Psoas muscle (tissue), 8 donors: ENCODE results near the gene RBP3. TPM values are rescaled to one million over a fixed set of nuclear protein-coding genes. Genes with fewer than 3 reads are reported as not detected.

Source experiments
- ATAC-seq, 4 donors: fragments of 200-7000 bp; cut with Tn5 transposase; one replicate each; pipeline ENCODE4 v1.9.1; 2020; ENCODE audit warnings: moderate library complexity in 3 of 4, mild to moderate bottlenecking in 2 of 4
- DNase-seq, 2 donors: peaks; one replicate each; pipeline ENCODE4 v3.0.0-alpha.2; 2020
- H3K27ac ChIP-seq: fragments of 200-600 bp; one replicate; pipeline ENCODE4 v1.8.0; 2022
- H3K27me3 ChIP-seq, 3 donors: fragments of 200-600 bp in 1 of 3; one replicate each; pipeline versions ENCODE4 v1.6.1 to v1.8.0; 2013 to 2022; ENCODE audit warnings: low read length in 2 of 3, mild to moderate bottlenecking in 2 of 3, moderate library complexity in 1 of 3; ENCODE audit not compliant: insufficient read depth in 3 of 3
- H3K36me3 ChIP-seq, 2 donors: fragments of 200-600 bp in 1 of 2; one replicate each; pipeline versions ENCODE4 v1.6.1 to v1.8.0; 2013 to 2022; ENCODE audit warnings: low read depth in 1 of 2, mild to moderate bottlenecking in 1 of 2, moderate library complexity in 1 of 2; ENCODE audit not compliant: insufficient read depth in 1 of 2
- H3K4me1 ChIP-seq: fragments of 200-600 bp; one replicate; pipeline ENCODE4 v1.8.0; 2022
- H3K4me3 ChIP-seq: fragments of 200-600 bp; one replicate; pipeline ENCODE4 v1.8.0; 2022; ENCODE audit warnings: mild to moderate bottlenecking
- H3K9me3 ChIP-seq: fragments of 200-600 bp; one replicate; pipeline ENCODE4 v1.8.0; 2022
- CTCF ChIP-seq: fragments of 200-600 bp; IDR thresholded peaks from one replicate; pipeline ENCODE4 v1.8.0; 2022; ENCODE audit warnings: antibody characterized with exemption
- WGBS, 3 donors: extraction: QIAGEN DNeasy Blood & Tissue Kit; methylation state at CpG; one replicate each; pipeline versions ENCODE4 v1.1.6 to v1.1.7; 2013; 5-methylcytosine and 5-hydroxymethylcytosine counted together
- intact Hi-C, 2 donors: fragments of 100-400 bp; cut with DNase I; formaldehyde crosslinking; loops; one replicate each; pipeline versions ENCODE4 v1.11.0 to v1.14.2; 2022
- polyA plus RNA-seq, 3 donors: library from polyadenylated mRNA; stranded (reverse); fragments of 200-250 nt; gene quantifications; one replicate each; pipeline ENCODE4 v1.2.3, GENCODE V29; 2013
- total RNA-seq, 4 donors: library from RNA; stranded (reverse); fragmentation: NEBNext Ultra II Directional in 2 of 4; extraction: Animal tissue kit (Norgen Biotek cat#: 25700) in 2 of 4; gene quantifications; one replicate each; pipeline versions ENCODE4 v1.2.1 to v1.2.4, GENCODE V29; 2021 to 2023
- donor health status: healthy with polysubstance abuse.
- donor health status: DM: no; HTN: no; CAD: no; lungs with moderate emphysema.
- donor health status: Bipolar disorder and iron deficiency.
- donor health status: healthy.
- donor health status: DM: yes; HTN: yes; CAD: no.
- donor health status: DM: no; HTN: no; CAD: no.
- donor health status: DM: no; HTN: no; CAD: no.
- donor health status: DM: yes; HTN: yes; CAD: no.

RBP3 gene
- total and polyA plus RNA-seq, 7 donors: not detected

GRCh38 chr10:47306387-47307210 lies 41.6 kb upstream of the RBP3 start:
- DNase-seq (no peak), ATAC-seq (no peak)
- H3K27me3 ChIP-seq: peaks cover 0 to 13% (median 0%) of the 10 kb centered on the region in 3 donors
- H3K4me1 ChIP-seq: no peaks in the 10 kb centered on the region
- H3K9me3 ChIP-seq: no peaks in the 10 kb centered on the region
- 68 to 73% (median 73%) methylated on average over 10 of the region's 10 CpGs for WGBS, 3 donors
- H3K27ac ChIP-seq: no peak overlapping the region
- no peak for TF ChIP-seq CTCF
- intact Hi-C loops: no loop called here
- no peak overlapping the region for H3K4me3 ChIP-seq
- H3K36me3 ChIP-seq: no peaks in the 10 kb centered on the region

- Histone ChIP-seq H3K27me3 (peaks cover 0 to 5% (median 0%) of the 10 kb centered on the region in 3 donors), H3K9me3 (no peaks in the 10 kb centered on the region), H3K4me3 (no peak overlapping the region), H3K4me1 (no peaks in the 10 kb centered on the region), H3K36me3 (no peaks in the 10 kb centered on the region), H3K27ac (no peak overlapping the region)
- DNase-seq: no peak
- no peak for ATAC-seq
- WGBS, 3 donors: 83 to 87% (median 86%) methylated on average over 3 of the region's 3 CpGs
- no peak for TF ChIP-seq CTCF
- intact Hi-C loops: no loop called here
Observed at GRCh38 chr10:47307381-47307780, 40.8 kb upstream of the RBP3 start.

- WGBS, 3 donors: 64 to 72% (median 72%) methylated on average over 9 of the region's 9 CpGs
- no peaks in the 10 kb centered on the region for H3K36me3 ChIP-seq
- H3K27me3 ChIP-seq: peaks cover 0 to 5% (median 0%) of the 10 kb centered on the region in 3 donors
- H3K27ac ChIP-seq: no peak overlapping the region
- DNase-seq (no peak), ATAC-seq (no peak)
- intact Hi-C loops: no loop called here
- no peak for TF ChIP-seq CTCF
- no peaks in the 10 kb centered on the region for H3K9me3 ChIP-seq
- H3K4me3 ChIP-seq: no peak overlapping the region
- no peaks in the 10 kb centered on the region for H3K4me1 ChIP-seq
Observed at GRCh38 chr10:47308775-47309174, 39.4 kb upstream of the RBP3 start.

- no peaks in the 10 kb centered on the region for H3K36me3 ChIP-seq
- H3K4me1 ChIP-seq: no peaks in the 10 kb centered on the region
- intact Hi-C loops: loop anchor here in 1 of 2 donors (5.0 kb wide), 1 partner anchor 287 kb away; no protein-coding TSS in a partner anchor
- DNase-seq (no peak), ATAC-seq (no peak)
- no peak for TF ChIP-seq CTCF
- H3K9me3 ChIP-seq: no peaks in the 10 kb centered on the region
- H3K27ac ChIP-seq: no peak overlapping the region
- H3K4me3 ChIP-seq: no peak overlapping the region
- 85 to 87% (median 86%) methylated on average over 34 of the region's 34 CpGs for WGBS, 3 donors
- H3K27me3 ChIP-seq: peaks cover 0 to 5% (median 0%) of the 10 kb centered on the region in 3 donors
Observed at GRCh38 chr10:47309408-47310089, 38.6 kb upstream of the RBP3 start.
